Choroid plexus epithelial cell (primary cell): ENCODE data around the gene CCDC92B.
A peak's percentile ranks its signal among the peaks of the same experiment; 100 is the strongest.

Experiments used
- DNase-seq: peaks from one replicate; pipeline ENCODE4 v3.0.0-alpha.2; 2010; ENCODE audit warnings: low read depth
- H3K4me3 ChIP-seq: 2 replicates; pipeline ENCODE4 v1.5.1; 2011; ENCODE audit warnings: low read depth, mild to moderate bottlenecking, control low read depth, low read length, moderate library complexity
- TF ChIP-seq, protein P1 (sequence below): conservative IDR thresholded peaks from 2 replicates; pipeline ENCODE4 v1.5.1; 2011; ENCODE audit warnings: low read depth, mild to moderate bottlenecking, control low read depth, inconsistent platforms, low read length, moderate library complexity

Gene CCDC92B

DNA sequence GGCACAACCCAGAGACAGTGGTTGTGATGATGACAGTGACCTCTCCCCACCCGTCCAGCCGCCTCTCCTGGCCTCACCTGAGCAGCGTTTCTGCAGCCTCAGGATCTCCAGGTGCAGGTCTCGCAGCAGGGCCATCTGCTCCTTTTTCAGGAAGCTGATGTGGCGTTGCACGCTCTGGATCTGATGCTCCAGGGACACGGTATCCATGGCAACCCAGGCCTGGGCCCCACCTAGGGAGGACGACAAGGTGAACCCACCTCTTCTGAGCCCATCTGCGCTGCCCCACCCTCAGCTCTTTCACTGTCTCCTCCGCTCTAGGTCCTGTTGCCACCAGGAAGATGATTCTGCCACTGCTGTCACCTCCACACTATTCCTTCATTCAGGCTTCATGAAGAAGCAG, 14.5 kb downstream of the CCDC92B start:
- TF ChIP-seq, protein P1, sequence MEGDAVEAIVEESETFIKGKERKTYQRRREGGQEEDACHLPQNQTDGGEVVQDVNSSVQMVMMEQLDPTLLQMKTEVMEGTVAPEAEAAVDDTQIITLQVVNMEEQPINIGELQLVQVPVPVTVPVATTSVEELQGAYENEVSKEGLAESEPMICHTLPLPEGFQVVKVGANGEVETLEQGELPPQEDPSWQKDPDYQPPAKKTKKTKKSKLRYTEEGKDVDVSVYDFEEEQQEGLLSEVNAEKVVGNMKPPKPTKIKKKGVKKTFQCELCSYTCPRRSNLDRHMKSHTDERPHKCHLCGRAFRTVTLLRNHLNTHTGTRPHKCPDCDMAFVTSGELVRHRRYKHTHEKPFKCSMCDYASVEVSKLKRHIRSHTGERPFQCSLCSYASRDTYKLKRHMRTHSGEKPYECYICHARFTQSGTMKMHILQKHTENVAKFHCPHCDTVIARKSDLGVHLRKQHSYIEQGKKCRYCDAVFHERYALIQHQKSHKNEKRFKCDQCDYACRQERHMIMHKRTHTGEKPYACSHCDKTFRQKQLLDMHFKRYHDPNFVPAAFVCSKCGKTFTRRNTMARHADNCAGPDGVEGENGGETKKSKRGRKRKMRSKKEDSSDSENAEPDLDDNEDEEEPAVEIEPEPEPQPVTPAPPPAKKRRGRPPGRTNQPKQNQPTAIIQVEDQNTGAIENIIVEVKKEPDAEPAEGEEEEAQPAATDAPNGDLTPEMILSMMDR: no peak

GRCh38 chr17:2731807-2732206, 17.6 kb downstream of the CCDC92B start:
- TF ChIP-seq, protein P1: no peak
- DNase-seq: no peak
- H3K4me3 ChIP-seq: no peak overlapping the region

More for the DNA sequence above, 14.5 kb downstream of the CCDC92B start:
- H3K4me3 ChIP-seq: no peak overlapping the region
- DNase-seq: no peak

- H3K4me3 ChIP-seq: no peak overlapping the region
- DNase-seq: no peak
- TF ChIP-seq, protein P1: no peak
Measured at GRCh38 chr17:2730764-2731353, 18.6 kb downstream of the CCDC92B start.

GRCh38 chr17:2724784-2725164, 24.7 kb downstream of the CCDC92B start:
- peak; percentile 24 for DNase-seq
- H3K4me3 ChIP-seq: no peak overlapping the region
- TF ChIP-seq, protein P1: no peak

- no peak overlapping the region for H3K4me3 ChIP-seq
- no peak for DNase-seq
- TF ChIP-seq, protein P1: no peak
Measured at GRCh38 chr17:2723997-2724783, 25.3 kb downstream of the CCDC92B start.

DNA sequence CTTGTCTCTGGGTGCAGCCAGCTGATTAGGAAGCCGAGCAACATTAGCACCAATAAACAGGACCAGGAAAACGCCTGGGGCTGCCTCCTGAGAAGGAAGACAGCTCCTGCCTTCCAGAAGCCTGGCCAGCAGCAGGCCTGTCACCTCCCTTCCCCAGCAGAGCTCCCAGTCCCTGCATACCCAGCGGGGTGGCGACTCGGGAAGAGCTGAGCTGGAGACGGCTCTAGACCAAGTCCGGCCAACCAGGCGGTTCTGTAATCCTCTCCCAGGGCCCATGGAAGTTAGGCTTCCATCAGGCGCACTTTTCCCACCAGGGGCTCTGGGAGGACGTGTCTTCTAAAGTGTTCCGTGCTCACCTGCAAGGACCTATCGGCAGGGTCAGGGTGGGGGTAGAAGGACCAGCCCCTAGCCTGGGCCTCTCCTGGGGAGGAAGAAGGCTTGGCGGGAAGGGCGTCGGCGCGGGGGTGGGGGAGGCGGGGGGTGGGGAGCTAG, 25.9 kb downstream of the CCDC92B start:
- no peak for DNase-seq
- TF ChIP-seq, protein P1: no peak
- no peak overlapping the region for H3K4me3 ChIP-seq
